Hepatocyte (in vitro differentiated cells): Measurements from ENCODE around the gene CCDC187.

Experiments used
- CTCF ChIP-seq: fragments of 200-600 bp; sonication (generic); IDR thresholded peaks from 2 replicates; pipeline ENCODE4 v1.5.1; 2016; ENCODE audit warnings: antibody characterized with exemption, mild to moderate bottlenecking; ENCODE audit not compliant: poor library complexity
- EZH2 ChIP-seq: fragments of 200-600 bp; sonication (generic); IDR thresholded peaks from 2 replicates; pipeline ENCODE4 v1.6.1; 2016; ENCODE audit warnings: antibody characterized with exemption, mild to moderate bottlenecking, borderline replicate concordance
- EZH2phosphoT487 ChIP-seq: fragments of 200-600 bp; sonication (generic); IDR thresholded peaks from one replicate; pipeline ENCODE4 v1.6.1; 2018; ENCODE audit warnings: antibody characterized with exemption, mild to moderate bottlenecking, low read depth, moderate library complexity; ENCODE audit not compliant: unreplicated experiment, severe bottlenecking

- TF ChIP-seq CTCF (no peak), EZH2 (no peak), EZH2phosphoT487 (no peak)
Measured at GRCh38 chr9:136326761-136327303, 22.9 kb upstream of the CCDC187 start.
